Measurements from ENCODE around the gene VTCN1. TPM values are rescaled to one million over a fixed set of nuclear protein-coding genes. Genes with fewer than 3 reads are reported as not detected.

The VTCN1 gene
- polyA plus RNA-seq, 1 donor from 2014 or later, result 2.1 TPM

DNA sequence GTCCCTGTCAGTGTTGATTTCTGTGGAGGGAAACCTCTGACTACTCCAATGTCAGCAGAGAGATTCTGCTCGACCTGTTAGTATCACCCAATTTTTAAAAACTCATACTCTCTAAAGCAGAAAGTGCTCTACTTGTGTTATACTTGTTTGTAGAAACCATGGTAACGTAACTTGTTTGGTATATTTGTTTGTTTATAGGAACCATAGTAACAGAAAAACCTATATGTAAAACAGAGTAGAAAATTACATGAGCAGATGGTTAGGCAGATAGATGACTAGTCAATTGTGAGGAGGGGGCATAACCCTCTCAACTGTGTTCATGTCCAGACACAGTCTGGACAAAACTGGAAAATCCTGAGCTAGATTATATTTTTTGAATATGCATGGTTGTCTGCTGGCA lies 95.8 kb downstream of the VTCN1 start:
- TF ChIP-seq TAF1 (IDR thresholded peaks at IDR 0.05; ENCODE audit: low read depth) (no peak), EZH2 (IDR thresholded peaks at IDR 0.05; ENCODE audit: borderline replicate concordance, insufficient read depth, low read length, poor library complexity, severe bottlenecking) (no peak), POLR2AphosphoS5 (IDR thresholded peaks at IDR 0.05) (no peak), SMC3 (conservative IDR thresholded peaks at IDR 0.05; ENCODE audit: poor library complexity) (no peak), EP300 (conservative IDR thresholded peaks at IDR 0.05; ENCODE audit: poor library complexity, severe bottlenecking) (no peak), MXI1 (conservative IDR thresholded peaks at IDR 0.05; ENCODE audit: poor library complexity, severe bottlenecking) (no peak), CTCF (IDR thresholded peaks at IDR 0.05; ENCODE audit: poor library complexity, severe bottlenecking) (no peak), RAD21 (conservative IDR thresholded peaks at IDR 0.05) (no peak)
- TF ChIP-seq, protein P1, sequence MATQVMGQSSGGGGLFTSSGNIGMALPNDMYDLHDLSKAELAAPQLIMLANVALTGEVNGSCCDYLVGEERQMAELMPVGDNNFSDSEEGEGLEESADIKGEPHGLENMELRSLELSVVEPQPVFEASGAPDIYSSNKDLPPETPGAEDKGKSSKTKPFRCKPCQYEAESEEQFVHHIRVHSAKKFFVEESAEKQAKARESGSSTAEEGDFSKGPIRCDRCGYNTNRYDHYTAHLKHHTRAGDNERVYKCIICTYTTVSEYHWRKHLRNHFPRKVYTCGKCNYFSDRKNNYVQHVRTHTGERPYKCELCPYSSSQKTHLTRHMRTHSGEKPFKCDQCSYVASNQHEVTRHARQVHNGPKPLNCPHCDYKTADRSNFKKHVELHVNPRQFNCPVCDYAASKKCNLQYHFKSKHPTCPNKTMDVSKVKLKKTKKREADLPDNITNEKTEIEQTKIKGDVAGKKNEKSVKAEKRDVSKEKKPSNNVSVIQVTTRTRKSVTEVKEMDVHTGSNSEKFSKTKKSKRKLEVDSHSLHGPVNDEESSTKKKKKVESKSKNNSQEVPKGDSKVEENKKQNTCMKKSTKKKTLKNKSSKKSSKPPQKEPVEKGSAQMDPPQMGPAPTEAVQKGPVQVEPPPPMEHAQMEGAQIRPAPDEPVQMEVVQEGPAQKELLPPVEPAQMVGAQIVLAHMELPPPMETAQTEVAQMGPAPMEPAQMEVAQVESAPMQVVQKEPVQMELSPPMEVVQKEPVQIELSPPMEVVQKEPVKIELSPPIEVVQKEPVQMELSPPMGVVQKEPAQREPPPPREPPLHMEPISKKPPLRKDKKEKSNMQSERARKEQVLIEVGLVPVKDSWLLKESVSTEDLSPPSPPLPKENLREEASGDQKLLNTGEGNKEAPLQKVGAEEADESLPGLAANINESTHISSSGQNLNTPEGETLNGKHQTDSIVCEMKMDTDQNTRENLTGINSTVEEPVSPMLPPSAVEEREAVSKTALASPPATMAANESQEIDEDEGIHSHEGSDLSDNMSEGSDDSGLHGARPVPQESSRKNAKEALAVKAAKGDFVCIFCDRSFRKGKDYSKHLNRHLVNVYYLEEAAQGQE (IDR thresholded peaks at IDR 0.05; ENCODE audit: borderline replicate concordance), result no peak
- Histone ChIP-seq H3K36me3 (ENCODE audit: insufficient read depth, low read length) (no peaks in the 10 kb centered on the region), H2AFZ (ENCODE audit: low read depth, low read length) (no peak overlapping the region), H3K9me3 (ENCODE audit: low read length) (no peaks in the 10 kb centered on the region), H3K27ac (ENCODE audit: low read length) (no peak overlapping the region), H3F3A (ENCODE audit: insufficient read depth, low read length, poor library complexity, severe bottlenecking) (no peaks in the 10 kb centered on the region), H4K20me1 (ENCODE audit: insufficient read depth) (no peaks in the 10 kb centered on the region), H3K9me2 (ENCODE audit: insufficient read depth, low read length) (no peaks in the 10 kb centered on the region), H3K79me2 (replicated peaks; ENCODE audit: insufficient read depth, low read length) (no peaks in the 10 kb centered on the region), H3K27me3 (ENCODE audit: insufficient read depth, low read depth, low read length) (no peaks in the 10 kb centered on the region), H3K4me3 (ENCODE audit: low read length) (no peak overlapping the region), H3K4me2 (ENCODE audit: low read length) (no peak overlapping the region), H3K9ac (ENCODE audit: low read length) (no peak overlapping the region)

- TF ChIP-seq POLR2AphosphoS5 (IDR thresholded peaks at IDR 0.05), result no peak
- no peak for TF ChIP-seq EP300 (conservative IDR thresholded peaks at IDR 0.05; ENCODE audit: poor library complexity, severe bottlenecking)
- TF ChIP-seq MXI1 (conservative IDR thresholded peaks at IDR 0.05; ENCODE audit: poor library complexity, severe bottlenecking), result no peak
- no peak for TF ChIP-seq CTCF (IDR thresholded peaks at IDR 0.05; ENCODE audit: poor library complexity, severe bottlenecking)
- TF ChIP-seq EZH2 (IDR thresholded peaks at IDR 0.05; ENCODE audit: borderline replicate concordance, insufficient read depth, low read length, poor library complexity, severe bottlenecking), result no peak
- TF ChIP-seq SMC3 (conservative IDR thresholded peaks at IDR 0.05; ENCODE audit: poor library complexity), result no peak
- no peak for TF ChIP-seq TAF1 (IDR thresholded peaks at IDR 0.05; ENCODE audit: low read depth)
- TF ChIP-seq, protein P1 (IDR thresholded peaks at IDR 0.05; ENCODE audit: borderline replicate concordance), result no peak
- TF ChIP-seq RAD21 (conservative IDR thresholded peaks at IDR 0.05), result no peak
- H3K27ac ChIP-seq (ENCODE audit: low read length), result no peak overlapping the region
- H3K27me3 ChIP-seq (ENCODE audit: insufficient read depth, low read depth, low read length), result no peaks in the 10 kb centered on the region
- H3K9ac ChIP-seq (ENCODE audit: low read length), result no peak overlapping the region
- H3K9me2 ChIP-seq (ENCODE audit: insufficient read depth, low read length), result no peaks in the 10 kb centered on the region
- no peaks in the 10 kb centered on the region for H3K79me2 ChIP-seq (replicated peaks; ENCODE audit: insufficient read depth, low read length)
- H3K9me3 ChIP-seq (ENCODE audit: low read length), result no peaks in the 10 kb centered on the region
- H4K20me1 ChIP-seq (ENCODE audit: insufficient read depth), result no peaks in the 10 kb centered on the region
- H3K4me2 ChIP-seq (ENCODE audit: low read length), result no peak overlapping the region
- H3K4me3 ChIP-seq (ENCODE audit: low read length), result no peak overlapping the region
- H3K36me3 ChIP-seq (ENCODE audit: insufficient read depth, low read length), result no peaks in the 10 kb centered on the region
- no peaks in the 10 kb centered on the region for H3F3A ChIP-seq (ENCODE audit: insufficient read depth, low read length, poor library complexity, severe bottlenecking)
- no peak overlapping the region for H2AFZ ChIP-seq (ENCODE audit: low read depth, low read length)
Observed at GRCh38 chr1:117113199-117113598, 97.5 kb downstream of the VTCN1 start.

Data from neural cell (in vitro differentiated cells).